ENCODE results near the gene CHRFAM7A. TPM values are rescaled to one million over a fixed set of nuclear protein-coding genes. Genes with fewer than 3 reads are reported as not detected.
"Not testable (repeated sequence)": the region's sequence is repeated elsewhere in the genome, so short reads cannot be mapped to it uniquely, and the experiment has no call there.

Gene CHRFAM7A
- total RNA-seq, 6 experiments from 2014 or later, result not detected

- not testable (repeated sequence) for H3K4me3 Mint-ChIP-seq; H3K36me3 Mint-ChIP-seq (ENCODE audit: low read depth); H3K4me1 Mint-ChIP-seq (ENCODE audit: low read depth); H3K27me3 Mint-ChIP-seq (ENCODE audit: insufficient read depth); DNase-seq; H3K9me3 Mint-ChIP-seq; H3K27ac Mint-ChIP-seq
Observed at GRCh38 chr15:30368271-30368670, 25.1 kb downstream of the CHRFAM7A start.

GRCh38 chr15:30367246-30367645 is 26.1 kb downstream of the CHRFAM7A start:
- not testable (repeated sequence) for DNase-seq; H3K4me1 Mint-ChIP-seq (ENCODE audit: low read depth); H3K36me3 Mint-ChIP-seq (ENCODE audit: low read depth); H3K9me3 Mint-ChIP-seq; H3K27ac Mint-ChIP-seq; H3K27me3 Mint-ChIP-seq (ENCODE audit: insufficient read depth); H3K4me3 Mint-ChIP-seq

- not testable (repeated sequence) for H3K27ac Mint-ChIP-seq; H3K4me3 Mint-ChIP-seq; DNase-seq; H3K27me3 Mint-ChIP-seq (ENCODE audit: insufficient read depth); H3K9me3 Mint-ChIP-seq; H3K4me1 Mint-ChIP-seq (ENCODE audit: low read depth); H3K36me3 Mint-ChIP-seq (ENCODE audit: low read depth)
Observed at GRCh38 chr15:30361404-30361803, 31.9 kb downstream of the CHRFAM7A start.

DNA sequence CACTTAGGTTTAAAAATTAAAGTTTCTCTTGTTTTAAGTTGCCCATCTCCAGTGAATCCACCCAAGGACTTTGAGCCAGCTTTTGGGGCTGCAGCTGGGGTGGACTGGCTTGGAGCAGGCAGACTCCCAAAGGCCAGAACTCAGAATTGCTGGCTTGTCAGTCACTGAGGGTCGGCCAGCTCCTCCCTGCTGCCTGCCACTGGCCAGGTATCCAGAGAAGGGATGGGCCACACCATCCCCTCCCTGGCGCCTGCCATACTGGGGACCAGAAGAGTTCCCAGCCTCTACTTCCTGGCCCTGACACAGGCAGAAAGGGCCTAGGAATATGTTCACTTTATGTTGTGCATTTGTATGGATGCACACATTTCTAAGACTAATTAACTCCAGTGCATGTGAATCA is 32.4 kb downstream of the CHRFAM7A start:
- not testable (repeated sequence) for H3K27me3 Mint-ChIP-seq (ENCODE audit: insufficient read depth); H3K4me1 Mint-ChIP-seq (ENCODE audit: low read depth)

GRCh38 chr15:30355043-30355442 is 38.3 kb downstream of the CHRFAM7A start:
- H3K27ac Mint-ChIP-seq; H3K4me3 Mint-ChIP-seq; H3K9me3 Mint-ChIP-seq; H3K27me3 Mint-ChIP-seq (ENCODE audit: insufficient read depth); H3K36me3 Mint-ChIP-seq (ENCODE audit: low read depth); H3K4me1 Mint-ChIP-seq (ENCODE audit: low read depth); DNase-seq: not testable (repeated sequence)

More for the DNA sequence above, 32.4 kb downstream of the CHRFAM7A start:
- not testable (repeated sequence) for H3K36me3 Mint-ChIP-seq (ENCODE audit: low read depth); DNase-seq; H3K4me3 Mint-ChIP-seq; H3K9me3 Mint-ChIP-seq; H3K27ac Mint-ChIP-seq

DNA sequence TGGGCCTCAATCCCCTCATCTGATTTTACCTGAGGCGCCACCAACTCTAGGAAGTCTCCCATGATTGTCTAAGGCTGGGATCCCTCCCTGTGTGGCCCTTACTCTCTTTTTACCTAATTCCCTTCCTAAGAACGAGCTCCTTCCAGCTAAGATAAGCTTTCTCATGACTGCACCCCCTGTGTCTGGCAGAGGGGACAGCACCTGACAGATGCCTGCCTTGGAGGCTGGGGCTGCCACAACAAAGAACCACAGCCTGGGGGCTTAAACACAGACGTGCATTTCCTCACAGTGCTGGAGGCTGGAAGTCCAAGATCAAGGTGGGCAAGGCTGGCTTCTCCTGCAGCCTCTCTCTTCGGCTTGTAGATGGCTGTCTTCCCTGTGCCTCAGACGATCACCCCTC is 43.5 kb downstream of the CHRFAM7A start:
- not testable (repeated sequence) for DNase-seq; H3K4me1 Mint-ChIP-seq (ENCODE audit: low read depth); H3K27ac Mint-ChIP-seq; H3K9me3 Mint-ChIP-seq; H3K36me3 Mint-ChIP-seq (ENCODE audit: low read depth); H3K27me3 Mint-ChIP-seq (ENCODE audit: insufficient read depth); H3K4me3 Mint-ChIP-seq

- H3K27me3 Mint-ChIP-seq (ENCODE audit: insufficient read depth); H3K9me3 Mint-ChIP-seq; H3K4me1 Mint-ChIP-seq (ENCODE audit: low read depth); H3K4me3 Mint-ChIP-seq; DNase-seq; H3K36me3 Mint-ChIP-seq (ENCODE audit: low read depth); H3K27ac Mint-ChIP-seq: not testable (repeated sequence)
Observed at GRCh38 chr15:30336584-30336983, 56.8 kb downstream of the CHRFAM7A start.

- DNase-seq, H3K4me3 Mint-ChIP-seq, H3K27ac Mint-ChIP-seq: not testable (repeated sequence)
Observed at GRCh38 chr15:30334152-30334551, 59.2 kb downstream of the CHRFAM7A start.

GRCh38 chr15:30326145-30326544 is 67.2 kb downstream of the CHRFAM7A start:
- H3K4me3 Mint-ChIP-seq; H3K36me3 Mint-ChIP-seq (ENCODE audit: low read depth); H3K27me3 Mint-ChIP-seq (ENCODE audit: insufficient read depth); DNase-seq; H3K9me3 Mint-ChIP-seq; H3K4me1 Mint-ChIP-seq (ENCODE audit: low read depth); H3K27ac Mint-ChIP-seq: not testable (repeated sequence)

More at GRCh38 chr15:30334152-30334551, 59.2 kb downstream of the CHRFAM7A start:
- H3K9me3 Mint-ChIP-seq; H3K27me3 Mint-ChIP-seq (ENCODE audit: insufficient read depth); H3K36me3 Mint-ChIP-seq (ENCODE audit: low read depth); H3K4me1 Mint-ChIP-seq (ENCODE audit: low read depth): not testable (repeated sequence)

DNA sequence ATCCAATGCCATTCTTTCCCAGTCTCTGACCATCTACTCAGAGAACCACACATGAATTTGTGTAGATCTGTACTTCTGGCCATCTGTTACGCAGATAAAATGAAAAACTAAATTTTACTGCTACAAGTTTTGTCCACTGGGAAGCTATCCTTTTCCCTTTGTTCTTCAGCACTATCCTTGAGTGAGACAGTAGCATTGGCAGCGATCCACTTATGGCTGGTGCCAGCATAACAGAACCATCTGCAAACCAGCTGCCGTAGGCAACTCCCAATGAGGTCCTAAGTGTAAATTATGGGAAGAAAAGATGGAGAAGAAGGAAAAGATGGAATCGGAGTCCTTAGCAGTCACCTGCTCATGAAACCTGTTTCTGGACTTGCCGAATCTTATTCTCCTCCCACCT is 72.3 kb downstream of the CHRFAM7A start:
- not testable (repeated sequence) for H3K4me1 Mint-ChIP-seq (ENCODE audit: low read depth); H3K4me3 Mint-ChIP-seq; H3K9me3 Mint-ChIP-seq; H3K36me3 Mint-ChIP-seq (ENCODE audit: low read depth); H3K27ac Mint-ChIP-seq; DNase-seq; H3K27me3 Mint-ChIP-seq (ENCODE audit: insufficient read depth)

DNA sequence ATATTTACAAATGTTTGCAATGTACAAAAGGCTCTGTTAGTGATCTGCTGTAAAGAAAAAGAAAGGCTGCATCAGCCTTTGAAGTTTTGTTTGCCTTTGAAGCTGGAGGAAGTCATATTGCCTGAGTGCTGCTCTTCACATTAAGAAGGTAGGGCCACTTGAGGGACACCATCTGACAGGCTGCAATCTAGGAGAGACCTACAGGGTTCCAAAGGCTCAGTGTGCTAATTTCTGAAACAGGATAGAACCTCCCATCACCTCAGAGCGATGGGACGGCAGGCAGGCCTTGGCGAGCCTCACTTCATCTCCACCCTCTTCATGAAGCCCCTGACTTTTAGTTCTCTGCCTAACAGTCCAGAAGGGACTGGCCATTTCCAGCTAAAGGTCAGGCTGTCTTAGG is 77.6 kb downstream of the CHRFAM7A start:
- H3K9me3 Mint-ChIP-seq; H3K27ac Mint-ChIP-seq; H3K4me1 Mint-ChIP-seq (ENCODE audit: low read depth); DNase-seq; H3K27me3 Mint-ChIP-seq (ENCODE audit: insufficient read depth); H3K36me3 Mint-ChIP-seq (ENCODE audit: low read depth); H3K4me3 Mint-ChIP-seq: not testable (repeated sequence)

- not testable (repeated sequence) for H3K4me3 Mint-ChIP-seq; H3K36me3 Mint-ChIP-seq (ENCODE audit: low read depth); H3K9me3 Mint-ChIP-seq; H3K27me3 Mint-ChIP-seq (ENCODE audit: insufficient read depth); H3K27ac Mint-ChIP-seq; H3K4me1 Mint-ChIP-seq (ENCODE audit: low read depth); DNase-seq
Observed at GRCh38 chr15:30310575-30310974, 82.8 kb downstream of the CHRFAM7A start.

Other genes with a start within 250 kb of the CHRFAM7A start
- under 1 TPM in 5 of 6 experiments, not detected in 1; 0.07 to 0.51 (median 0.28) TPM for gene GOLGA8R, start 20.7 kb upstream of the CHRFAM7A start, total RNA-seq (2021; fragmentation: NEBNext Ultra II Directional; extraction: Animal tissue kit (Norgen Biotek cat#: 25700))
- under 1 TPM in 2 of 6 experiments, not detected in 4; 0.15 to 0.45 TPM for gene GOLGA8Q, start 158.5 kb upstream of the CHRFAM7A start, total RNA-seq (2021; fragmentation: NEBNext Ultra II Directional; extraction: Animal tissue kit (Norgen Biotek cat#: 25700))
- not detected for gene GOLGA8H, start 210.5 kb upstream of the CHRFAM7A start, total RNA-seq (2021; fragmentation: NEBNext Ultra II Directional; extraction: Animal tissue kit (Norgen Biotek cat#: 25700))